ENCODE results near the gene BTBD9.

Gene BTBD9

GRCh38 chr6:38169221-38169976, 470.3 kb downstream of the BTBD9 start:
- no peak for DNase-seq

GRCh38 chr6:38168699-38169098, 471.0 kb downstream of the BTBD9 start:
- DNase-seq, result no peak

GRCh38 chr6:38168126-38168525, 471.6 kb downstream of the BTBD9 start:
- DNase-seq, result no peak

- no peak for DNase-seq
Measured at GRCh38 chr6:38167598-38167997, 472.1 kb downstream of the BTBD9 start.

- no peak for DNase-seq
Measured at GRCh38 chr6:38166411-38167240, 473.1 kb downstream of the BTBD9 start.

GRCh38 chr6:38164671-38165108, 475.0 kb downstream of the BTBD9 start:
- DNase-seq, result no peak

GRCh38 chr6:38164131-38164481, 475.6 kb downstream of the BTBD9 start:
- no peak for DNase-seq

- no peak for DNase-seq
Measured at GRCh38 chr6:38163186-38164130, 476.3 kb downstream of the BTBD9 start.

- no peak for DNase-seq
Measured at GRCh38 chr6:38162493-38163185, 477.1 kb downstream of the BTBD9 start.

GRCh38 chr6:38161754-38162492, 477.8 kb downstream of the BTBD9 start:
- DNase-seq, result no peak

GRCh38 chr6:38161331-38161730, 478.4 kb downstream of the BTBD9 start:
- no peak for DNase-seq

- DNase-seq, result no peak
Measured at GRCh38 chr6:38160831-38161230, 478.9 kb downstream of the BTBD9 start.

GRCh38 chr6:38159596-38159995, 480.1 kb downstream of the BTBD9 start:
- DNase-seq, result no peak

GRCh38 chr6:38158762-38159350, 480.9 kb downstream of the BTBD9 start:
- DNase-seq, result no peak

- no peak for DNase-seq
Measured at GRCh38 chr6:38157905-38158304, 481.8 kb downstream of the BTBD9 start.

GRCh38 chr6:38156818-38157565, 482.7 kb downstream of the BTBD9 start:
- no peak for DNase-seq

GRCh38 chr6:38155621-38156204, 484.0 kb downstream of the BTBD9 start:
- no peak for DNase-seq

- DNase-seq, result no peak
Measured at GRCh38 chr6:38155144-38155543, 484.6 kb downstream of the BTBD9 start.

GRCh38 chr6:38154731-38155130, 485.0 kb downstream of the BTBD9 start:
- DNase-seq, result no peak

GRCh38 chr6:38153798-38154345, 485.9 kb downstream of the BTBD9 start:
- DNase-seq, result no peak

Data from CD4-positive, alpha-beta T cell treated with Interleukin-10 for 1 hour (primary cell).